Activated naive CD4-positive, alpha-beta T cell (primary cell): ENCODE measurements around the gene YOD1.

Experiments used
- DNase-seq, 4 experiments: peaks; one replicate each; lab custom pipeline; 2025; lab: John Stamatoyannopoulos, UW

Gene YOD1

DNA sequence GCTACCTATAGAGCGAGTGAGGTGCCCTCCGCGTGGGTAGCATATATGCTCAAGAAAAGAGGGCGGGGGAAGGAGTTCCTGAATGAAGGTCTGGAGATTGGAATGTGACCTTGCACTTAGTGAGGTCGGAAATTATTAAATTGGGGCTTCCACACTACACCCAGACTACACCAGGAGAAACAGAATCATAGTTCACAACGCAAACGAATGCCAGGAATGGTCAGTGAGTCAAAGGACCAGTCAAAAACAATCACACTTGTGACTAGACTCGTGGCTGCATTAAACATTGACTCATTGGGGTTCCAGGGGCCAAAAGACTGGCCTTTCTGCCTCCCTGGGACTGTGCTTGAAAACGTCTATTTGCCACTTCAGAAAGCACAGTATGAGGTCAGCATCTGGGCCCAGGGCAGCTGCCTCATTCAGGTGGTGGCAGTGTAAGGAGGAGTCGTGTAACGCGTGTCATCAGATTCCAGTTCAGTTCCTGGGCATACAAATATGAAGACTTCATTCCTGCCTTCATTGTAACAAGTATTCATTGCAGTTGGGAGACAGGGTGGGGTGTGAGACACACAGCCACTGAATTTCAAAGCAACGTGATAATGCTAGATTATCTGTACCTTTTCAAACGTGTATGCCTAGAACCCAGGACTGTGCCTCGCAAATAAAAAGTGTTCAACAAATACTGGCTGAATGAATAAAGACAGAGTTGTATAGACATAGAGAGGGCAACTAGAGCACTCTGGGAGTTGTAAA, at the start of gene YOD1:
TSS of gene YOD1 (minus strand) at position 18 of the 753 bp plus-strand sequence. CDS start 178 bp downstream, outside the sequence.
- DNase-seq, result no peak

DNA sequence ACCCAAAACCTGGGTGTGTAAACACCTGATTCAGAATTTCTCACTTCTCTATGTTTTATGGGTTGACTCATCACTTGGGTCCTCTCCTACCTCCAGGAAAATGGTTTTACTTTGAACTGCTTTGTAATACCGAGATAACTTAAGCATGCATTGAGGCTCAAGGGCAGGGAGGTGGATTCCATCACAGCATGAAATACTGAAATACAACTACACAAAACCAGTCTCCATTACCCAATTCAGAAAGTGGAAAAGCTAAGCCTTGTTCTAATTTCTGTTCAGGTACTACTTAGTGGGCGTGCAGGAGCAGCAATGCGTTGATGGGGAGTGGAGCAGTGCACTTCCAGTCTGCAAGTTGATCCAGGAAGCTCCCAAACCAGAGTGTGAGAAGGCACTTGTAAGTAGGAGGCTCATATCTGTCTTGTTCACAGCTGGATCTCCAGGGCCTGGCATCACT, 46.9 kb upstream of the YOD1 start:
- DNase-seq, result no peak

DNA sequence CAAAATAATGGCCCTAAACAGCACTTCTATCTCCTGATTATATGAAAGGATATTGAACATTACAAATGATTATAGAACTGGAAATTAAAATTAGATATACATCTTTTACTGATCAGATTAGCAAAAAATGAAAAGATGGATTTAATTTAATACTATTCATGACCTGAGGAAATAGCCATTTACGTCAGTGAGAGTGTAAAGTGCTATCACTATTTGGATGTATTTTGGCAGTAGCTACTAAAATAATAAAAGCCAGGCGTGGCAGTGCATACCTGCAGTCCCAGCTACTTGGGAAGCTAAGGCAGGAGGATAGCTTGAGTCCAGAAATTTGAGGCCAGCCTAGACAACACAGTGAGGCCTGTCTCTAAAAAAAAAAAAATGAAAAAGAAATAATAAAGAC, 42.9 kb upstream of the YOD1 start:
- no peak for DNase-seq

DNA sequence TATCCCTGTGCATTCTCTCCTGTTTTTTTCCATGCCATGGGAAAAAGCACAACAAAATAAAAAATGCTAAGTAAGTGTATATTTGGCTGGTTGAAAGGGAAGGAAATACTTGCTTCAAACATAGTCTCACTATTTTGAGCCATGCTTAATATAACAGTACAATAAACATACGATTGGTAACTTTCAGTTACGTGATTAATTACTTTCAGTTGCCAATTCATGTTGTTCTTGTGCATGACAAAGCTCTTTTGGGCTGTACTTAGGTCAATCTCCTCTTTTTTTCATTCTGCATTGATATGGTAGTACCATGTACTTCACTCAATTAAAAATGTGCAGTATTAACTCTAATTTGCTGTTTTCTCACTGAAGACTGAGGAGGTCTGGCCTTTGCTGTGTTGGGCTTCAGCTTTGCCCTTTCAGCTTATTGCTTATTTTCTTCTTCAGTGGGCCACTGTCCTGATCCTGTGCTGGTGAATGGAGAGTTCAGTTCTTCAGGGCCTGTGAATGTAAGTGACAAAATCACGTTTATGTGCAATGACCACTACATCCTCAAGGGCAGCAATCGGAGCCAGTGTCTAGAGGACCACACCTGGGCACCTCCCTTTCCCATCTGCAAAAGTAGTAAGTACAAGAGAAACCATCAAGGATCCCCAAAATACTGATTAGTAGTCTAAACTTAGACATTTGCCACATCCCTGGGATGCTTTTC, 40.3 kb upstream of the YOD1 start:
- no peak for DNase-seq

DNA sequence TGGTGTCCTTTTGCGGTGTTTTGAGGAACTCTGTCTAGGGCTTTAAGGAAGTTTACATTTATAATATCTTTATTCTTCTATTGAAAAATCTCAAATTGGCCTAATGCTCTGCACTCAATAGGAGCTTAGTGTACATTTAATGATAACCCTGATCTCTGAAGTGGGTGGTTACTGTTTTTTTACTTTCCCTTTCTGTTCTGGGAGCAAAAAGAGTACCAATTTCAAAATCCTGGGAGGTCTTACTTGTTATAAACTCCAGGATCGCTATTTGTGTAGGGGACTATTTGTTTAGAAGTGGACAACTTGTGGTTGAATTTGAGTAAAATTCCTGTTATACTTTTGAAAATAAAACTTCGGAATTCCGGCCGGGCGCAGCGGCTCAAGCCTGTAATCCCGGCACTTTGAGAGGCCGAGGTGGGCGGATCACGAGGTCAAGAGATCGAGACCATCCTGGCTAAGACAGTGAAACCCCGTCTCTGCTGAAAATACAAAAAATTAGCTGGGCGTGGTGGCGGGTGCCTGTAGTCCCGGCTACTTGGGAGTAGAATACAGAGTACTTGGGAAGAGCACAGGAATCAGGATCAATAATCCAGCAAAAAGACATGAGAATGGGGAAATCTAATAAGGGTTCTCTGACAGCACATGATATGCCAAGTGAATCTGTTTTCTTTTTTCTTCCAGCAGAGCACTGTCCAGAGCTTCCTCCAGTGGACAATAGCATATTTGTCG, 38.8 kb upstream of the YOD1 start:
- DNase-seq, result no peak

DNA sequence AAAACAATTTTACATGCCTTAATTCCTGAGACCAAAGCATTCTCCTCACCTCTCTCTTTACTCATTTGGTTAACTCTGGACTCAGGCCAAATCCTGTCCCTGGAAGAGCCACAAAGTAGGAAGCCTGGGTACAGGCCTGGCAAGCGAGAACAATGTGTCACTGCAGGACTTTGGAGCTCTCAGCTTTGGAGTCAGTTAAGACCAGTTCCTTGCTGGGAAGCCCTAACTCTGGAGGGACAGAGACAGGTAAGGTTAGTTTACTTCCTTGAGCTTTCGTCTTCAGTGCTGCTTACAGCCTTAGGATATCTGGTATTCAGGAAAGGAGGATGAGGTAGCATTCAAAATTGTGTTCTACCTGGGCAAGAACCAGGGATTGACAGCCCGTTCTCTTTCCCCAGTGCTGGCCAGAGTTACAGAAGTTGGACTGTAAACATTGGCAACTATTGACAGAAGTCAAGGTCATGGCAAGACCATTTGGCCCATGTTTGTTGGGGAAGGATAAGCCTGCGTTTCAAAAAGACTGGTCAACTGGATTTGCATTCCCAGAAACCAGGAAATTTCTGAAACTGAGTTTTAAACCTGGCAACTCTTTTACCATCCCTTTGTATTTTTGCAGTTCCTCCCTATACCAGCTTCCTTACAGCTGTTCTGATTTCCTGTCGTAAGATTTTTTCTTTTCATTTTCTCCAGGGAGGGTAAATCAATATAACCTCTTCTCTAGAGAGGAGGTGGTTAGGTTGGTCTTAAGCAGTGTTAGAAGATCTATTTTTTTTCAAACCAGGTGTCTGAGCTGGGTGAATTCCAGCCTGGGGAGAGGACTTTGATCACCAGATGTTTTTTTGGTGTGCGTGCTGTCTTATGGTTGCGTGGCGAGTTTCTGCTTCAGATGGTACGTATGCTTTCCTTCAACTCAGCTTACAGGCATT, 38.0 kb upstream of the YOD1 start, which contains the start of gene C4BPB:
TSS of gene C4BPB (plus strand) at position 160 of the 926 bp plus-strand sequence. CDS start at position 832, 672 bp downstream.
- DNase-seq, result no peak

DNA sequence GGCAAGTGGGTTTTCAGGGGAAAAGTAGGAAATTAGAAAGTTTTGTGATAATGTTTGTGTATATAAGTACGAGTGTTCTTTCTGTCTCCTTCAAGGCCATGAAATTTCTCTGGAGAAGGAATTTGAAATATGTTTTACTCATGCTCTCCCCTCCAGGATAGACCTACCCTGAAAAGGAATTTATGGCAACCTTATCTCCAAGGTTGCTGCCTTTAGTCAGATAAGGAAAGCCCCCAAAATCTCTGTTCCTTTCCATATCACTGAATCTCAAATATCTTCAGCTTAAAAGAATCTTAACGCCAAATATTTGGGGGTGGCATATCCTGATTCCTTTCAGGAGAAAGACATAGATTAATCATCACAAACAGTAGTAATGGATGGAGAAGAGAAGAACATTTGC, 37.2 kb upstream of the YOD1 start:
- no peak for DNase-seq

DNA sequence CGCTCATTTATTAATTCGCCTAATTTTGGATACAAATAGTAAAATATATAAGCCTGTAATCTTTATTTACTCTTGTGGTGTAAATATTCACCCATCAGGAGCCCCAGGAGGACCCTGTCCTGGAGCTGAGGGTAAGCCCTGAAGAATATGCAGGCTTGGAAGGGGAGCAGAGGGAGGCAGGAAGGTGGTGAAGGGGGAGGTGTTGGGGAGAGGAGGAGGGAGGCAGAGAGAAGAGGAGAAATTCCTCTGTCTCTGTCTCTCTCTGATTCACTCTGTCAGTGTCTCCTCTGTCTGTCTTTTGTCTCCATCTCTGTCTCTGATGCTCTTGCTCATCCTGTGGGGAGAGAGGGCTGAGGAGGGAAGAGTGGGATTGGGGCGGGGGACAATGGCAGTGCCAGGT, 34.9 kb upstream of the YOD1 start:
- DNase-seq, result no peak

DNA sequence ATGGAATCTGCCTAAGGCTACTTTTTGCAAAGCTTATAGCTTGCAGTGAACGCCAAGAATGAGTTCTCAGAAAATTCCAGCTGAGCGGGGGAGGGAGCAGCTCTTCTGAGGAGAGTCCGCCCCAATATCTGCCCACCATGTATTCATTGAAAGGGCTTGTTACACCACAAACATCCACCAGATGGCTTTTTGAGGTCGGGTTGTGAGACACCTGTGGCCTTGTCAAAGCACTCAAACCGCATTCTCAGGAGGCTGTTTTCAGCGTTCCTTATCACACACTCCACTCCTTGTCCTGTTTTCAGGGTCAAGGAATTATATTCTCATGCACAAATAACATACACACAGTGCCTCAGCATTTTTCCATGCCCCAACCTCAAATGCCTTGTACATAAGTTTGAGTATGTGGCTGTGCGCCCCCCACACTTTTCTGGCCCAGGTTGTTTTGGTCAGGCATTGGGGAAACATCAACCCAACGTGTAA, 33.7 kb upstream of the YOD1 start:
- DNase-seq, result peak in 1 of 4 experiments; percentile 26

DNA sequence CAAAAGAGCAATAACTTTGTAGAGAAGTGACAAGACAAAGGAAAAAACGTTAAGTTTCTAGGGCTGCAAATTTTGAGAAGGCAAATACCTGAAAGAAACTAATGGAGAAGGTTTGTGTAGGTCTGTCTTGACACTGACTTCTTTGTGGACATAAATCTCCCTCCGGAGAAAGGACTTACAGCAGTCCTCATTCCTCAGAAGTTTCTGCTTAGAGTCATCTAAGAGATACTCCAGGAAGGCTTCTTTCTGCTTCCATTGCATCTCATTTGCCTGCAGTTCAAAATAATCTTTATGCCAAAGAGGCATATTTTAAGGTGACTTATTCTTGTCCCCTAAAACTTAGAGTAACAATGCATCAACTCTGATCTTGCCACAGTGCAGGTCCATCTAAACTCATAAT, 33.2 kb upstream of the YOD1 start:
- DNase-seq, result no peak

DNA sequence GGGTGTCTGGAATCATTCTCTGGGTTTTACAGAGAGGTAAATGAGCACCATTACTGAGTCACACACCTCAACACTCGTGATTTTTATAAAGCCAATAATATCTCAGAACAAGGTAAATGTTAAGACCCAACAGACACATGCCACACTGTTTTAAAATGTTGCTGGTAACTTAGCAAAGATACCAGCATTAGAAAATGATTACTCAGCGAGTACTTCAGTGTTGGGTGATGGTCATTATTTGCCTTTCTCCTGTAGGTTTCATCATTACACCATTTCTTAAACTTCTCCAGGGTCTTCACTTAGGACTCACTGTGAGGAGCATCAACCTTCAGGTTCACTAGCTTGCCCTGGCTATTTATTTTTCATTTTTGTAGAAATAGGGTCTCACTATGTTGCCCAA, 30.8 kb upstream of the YOD1 start:
- DNase-seq, result no peak

DNA sequence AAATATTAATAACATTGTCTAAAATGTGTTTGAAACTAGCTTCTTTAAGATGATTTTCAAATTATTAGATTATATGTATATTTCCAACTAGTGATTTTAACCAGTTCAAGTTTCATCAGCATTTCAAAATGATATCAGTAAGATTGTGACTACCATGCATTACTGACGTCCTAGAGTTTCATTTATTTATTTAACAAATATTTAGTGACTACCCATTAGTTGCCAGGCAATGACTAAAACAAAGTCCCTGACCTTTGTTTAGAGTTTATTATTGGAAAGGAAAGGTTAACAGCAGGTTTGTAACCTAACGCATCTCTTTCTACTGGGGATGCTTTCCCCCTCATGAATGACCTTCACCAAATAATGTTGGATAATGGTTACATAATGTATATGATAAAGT, 30.1 kb upstream of the YOD1 start:
- DNase-seq, result no peak

DNA sequence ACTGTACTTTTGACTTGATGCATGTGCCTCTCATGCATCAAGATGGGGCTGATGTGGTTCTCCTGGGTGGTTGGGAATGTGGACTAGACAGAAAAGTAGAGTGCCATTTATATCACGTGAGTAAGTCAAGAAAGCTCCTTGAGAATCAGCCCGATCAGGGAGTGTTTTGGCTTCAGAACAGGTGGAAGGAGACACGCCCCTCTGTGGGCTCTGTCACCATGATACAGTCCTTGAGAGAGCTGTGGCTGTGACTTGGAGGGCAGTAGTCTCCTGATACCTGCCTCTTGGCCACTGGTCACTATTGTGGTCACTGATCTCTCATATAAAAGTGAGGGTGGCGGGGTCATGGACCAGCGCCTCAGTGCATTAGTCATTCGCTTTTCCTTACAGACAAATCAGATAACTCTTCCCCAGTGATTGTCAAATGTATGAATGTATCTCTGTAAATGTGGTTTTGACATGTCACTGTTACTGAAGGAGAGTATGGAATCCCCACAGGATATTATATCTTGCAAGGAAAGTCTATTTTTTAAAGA, 28.8 kb upstream of the YOD1 start:
- DNase-seq, result no peak

DNA sequence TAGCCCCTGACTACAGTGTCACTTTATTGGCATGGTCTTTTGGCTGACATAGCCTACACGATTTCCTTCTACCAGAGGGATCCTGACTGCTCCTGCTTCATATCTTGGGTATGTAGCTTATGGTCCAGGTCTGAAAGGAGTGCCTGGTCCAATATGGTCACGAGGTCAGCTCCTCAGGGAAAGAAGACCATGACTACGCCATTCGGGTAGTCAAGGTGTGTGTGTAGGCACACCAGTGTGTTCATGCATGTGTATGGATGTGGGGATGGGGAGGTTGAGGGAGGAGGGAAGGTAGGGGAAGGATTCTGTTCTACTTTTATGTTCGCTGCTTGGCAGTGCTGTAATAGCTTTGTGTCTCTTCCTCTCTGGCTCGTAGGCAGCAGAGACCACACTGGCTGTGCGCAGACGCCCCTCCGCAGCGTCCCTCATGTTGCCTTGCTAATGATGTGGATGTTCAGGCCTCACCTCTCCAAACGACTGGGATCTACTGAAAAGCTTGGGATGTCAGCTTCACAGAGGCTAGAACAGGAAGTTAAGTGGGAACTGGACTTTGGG, 27.6 kb upstream of the YOD1 start:
- DNase-seq, result no peak

DNA sequence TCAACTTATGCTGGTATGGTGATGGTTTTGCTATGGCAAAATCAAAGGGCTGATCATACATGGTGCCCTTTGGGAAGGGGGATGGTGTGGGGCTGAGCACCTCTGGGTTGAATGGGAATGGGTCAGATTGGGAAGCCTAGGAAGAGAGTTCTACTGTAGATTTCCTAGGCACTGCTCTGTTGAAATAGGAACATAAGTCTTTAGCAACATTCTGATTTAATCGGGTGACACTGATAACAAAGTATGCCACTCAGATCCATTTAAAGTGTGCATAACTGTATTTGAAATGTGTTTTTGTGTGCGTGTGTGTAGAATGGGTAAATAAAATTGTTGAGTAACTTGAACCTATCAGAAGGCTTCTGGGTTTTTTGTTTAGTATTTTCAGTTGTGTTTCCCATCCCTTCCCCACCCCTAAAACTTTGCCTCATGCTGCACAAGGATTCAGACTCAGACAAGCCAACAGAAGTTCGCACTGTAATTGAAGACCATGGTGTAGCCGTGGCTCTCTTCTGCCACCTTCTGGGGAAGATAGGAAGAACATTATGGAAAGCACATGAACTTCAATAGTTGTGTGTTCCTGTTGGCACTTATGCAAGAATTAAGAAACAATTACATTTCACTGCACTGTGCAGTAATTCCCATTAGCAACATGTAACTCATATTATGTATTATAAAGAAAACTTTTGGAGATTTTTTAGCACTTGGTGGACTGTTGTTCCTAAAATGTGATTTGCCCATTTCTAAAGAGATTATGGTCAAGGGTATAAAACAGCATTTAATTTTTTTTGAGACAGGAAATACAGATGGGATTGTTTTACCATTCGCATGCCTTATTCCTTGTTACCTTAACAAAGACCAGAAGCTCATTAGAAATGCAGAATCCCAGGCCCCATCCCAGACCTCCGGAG, 26.7 kb upstream of the YOD1 start:
- DNase-seq, result peak in 3 of 4 experiments; percentile 9 to 29 (median 10)

DNA sequence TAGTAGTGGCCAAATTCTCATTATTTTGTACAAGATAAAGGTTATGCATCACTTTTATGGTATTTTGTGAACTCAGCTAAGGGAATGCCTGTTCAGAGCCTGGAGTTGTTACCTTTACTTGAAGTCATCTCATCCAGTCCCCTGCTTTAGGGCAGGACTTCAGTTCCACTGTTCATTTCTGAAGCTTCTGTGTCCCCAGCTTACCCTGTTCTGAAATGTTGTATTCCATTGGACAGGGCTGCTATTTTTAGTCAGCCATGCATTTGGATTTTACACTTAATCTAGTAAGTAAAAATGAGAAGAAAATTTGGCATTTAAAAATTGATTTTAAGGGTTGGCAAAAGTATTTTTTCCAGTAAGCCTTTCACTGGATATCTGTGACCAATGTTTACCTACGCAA, 26.0 kb upstream of the YOD1 start:
- DNase-seq, result no peak

DNA sequence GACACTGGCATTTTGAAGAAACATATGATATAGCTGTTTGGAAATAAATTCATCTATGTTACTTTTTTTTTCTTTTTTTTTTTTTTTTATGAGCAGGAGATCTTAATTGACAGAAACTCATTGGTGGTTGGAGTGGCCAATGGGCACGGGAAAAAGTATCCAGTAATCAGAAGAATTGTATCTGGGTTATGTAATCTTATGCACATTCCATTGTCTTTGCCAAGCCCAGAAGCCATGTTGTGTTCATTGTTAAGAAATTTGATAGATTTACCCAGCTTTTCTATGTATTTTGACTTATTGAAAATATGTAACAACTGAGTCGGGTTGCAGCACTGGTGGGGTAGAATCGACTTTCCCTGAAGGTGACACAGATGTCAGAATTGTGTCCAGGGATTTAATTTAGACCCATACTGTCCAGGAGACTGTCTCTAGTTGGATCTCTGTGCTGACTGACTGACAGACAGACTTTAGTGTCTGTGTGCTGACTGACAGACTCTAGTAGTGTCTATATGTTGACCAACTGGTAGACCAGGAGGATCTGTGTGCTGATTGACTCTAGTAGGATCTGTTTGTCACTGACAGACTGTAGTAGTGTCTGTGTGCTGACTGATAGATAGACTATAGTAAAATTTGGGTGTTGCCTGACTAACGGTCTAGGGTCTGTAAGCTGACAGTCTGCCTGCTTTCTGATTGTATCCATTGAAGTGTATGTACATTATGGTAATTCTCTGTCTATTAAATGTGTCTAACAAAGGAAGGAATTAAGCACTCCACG, 25.4 kb upstream of the YOD1 start:
- DNase-seq, result no peak

DNA sequence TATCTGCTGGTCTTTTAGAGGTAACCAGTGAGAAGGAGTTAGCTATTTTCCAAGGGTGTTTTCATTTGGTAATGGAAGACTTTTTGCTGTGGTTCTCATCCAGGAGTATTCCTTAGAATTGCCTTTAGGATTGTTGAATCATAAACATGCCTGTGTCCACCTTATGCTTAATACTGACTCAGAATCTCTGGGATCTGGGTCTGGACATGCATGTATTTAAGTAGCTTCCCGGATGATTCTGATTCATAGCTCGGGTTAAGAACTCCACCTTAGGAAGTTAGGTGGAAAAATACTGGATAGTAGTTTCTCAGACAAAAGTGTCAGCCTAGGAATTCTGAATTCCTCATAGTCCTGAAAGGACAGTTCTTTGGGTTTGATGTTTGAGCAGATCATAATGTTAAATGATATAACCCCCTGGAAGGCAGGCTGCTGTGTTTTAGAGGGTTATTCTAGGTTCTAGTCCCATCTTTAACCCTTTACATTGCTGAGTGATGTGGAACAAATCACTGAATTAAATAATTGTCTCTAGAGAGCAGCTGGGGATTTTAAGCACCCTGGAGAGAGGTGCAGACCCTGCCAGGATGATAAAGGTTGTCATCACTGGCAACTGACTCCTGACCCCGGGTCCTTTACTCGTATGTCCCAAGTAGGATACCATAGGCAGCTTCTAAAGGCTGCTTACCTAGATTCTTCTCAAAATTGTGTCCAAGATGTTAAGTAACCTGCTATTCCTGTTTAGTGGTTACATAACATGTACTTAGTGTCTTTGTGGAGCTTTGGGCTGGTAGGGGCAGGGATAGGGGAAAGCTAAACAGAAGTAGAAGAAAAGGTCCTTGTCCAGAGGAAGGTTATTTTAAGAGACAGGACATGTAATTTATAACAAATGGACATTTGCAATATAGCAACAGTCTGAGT, 23.2 kb upstream of the YOD1 start:
- no peak for DNase-seq
